ENCODE results near the gene ANO2. TPM values are rescaled to one million over a fixed set of nuclear protein-coding genes. Genes with fewer than 3 reads are reported as not detected.

ANO2 gene
- total and polyA plus RNA-seq, 4 donors: 0.03 to 0.25 (median 0.15) TPM

DNA sequence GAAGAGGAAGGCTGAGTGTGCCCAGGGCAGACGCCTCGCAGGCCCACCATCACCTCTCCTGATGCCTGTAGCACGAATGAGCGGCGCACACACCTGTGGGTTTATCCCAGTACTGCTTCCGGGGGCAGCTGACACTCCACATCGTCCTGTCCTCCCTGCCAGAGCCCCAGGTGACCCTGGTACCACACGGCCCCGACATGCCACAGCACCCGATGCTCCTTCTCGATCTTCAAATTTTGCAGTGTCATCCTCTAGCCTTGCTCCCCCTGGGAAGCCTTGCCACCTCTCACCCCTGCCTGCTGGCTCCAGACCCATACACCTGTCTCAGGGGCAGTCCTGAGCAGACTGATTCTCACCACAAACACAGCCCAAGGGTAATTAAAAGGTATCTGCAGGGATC, 40.6 kb downstream of the ANO2 start (continued):
- TF ChIP-seq ATF3 (IDR thresholded peaks at IDR 0.05): no peak

DNA sequence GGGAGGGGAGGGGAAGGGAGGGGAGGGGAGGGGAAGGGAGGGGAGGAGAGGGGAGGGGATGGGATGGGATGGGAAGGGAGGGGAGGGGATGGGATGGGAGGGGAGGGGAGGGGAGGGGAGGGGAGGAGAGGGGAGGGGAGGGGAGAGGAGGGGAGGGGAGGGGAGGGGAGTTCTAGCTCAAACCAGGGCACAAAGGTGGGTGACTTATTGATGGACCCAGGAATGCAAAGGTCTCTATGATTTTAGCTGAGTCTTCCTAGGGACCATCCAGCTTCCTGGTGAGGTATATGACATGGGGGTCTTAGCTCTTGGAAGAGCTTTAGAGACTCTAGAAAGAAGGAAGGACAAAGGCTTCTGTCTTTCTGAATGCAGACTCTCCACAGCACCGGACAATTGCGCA, 42.3 kb downstream of the ANO2 start:
- WGBS: 97% methylated on average over 2 of the region's 2 CpGs

DNA sequence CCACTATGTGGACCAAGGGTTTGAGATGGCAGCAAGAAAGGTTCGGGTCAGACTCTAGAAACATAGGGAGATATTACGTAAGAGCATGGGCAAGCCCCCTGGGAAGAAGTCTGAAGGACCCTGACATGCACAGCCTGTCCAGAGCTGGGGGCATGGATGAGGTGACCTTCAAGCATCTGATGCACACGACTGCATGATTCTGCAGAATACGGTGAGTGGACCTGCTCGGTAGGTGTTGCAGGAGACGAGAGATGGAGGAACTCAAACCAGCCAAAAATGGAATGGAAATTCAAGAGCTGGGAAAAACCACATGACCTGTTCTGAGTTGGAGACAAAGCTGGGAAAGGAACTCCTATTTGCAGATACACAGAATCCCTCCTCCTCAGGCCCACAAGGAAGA, 43.6 kb downstream of the ANO2 start:
- Histone ChIP-seq H3K4me3 (ENCODE audit: low read depth in 1 of 3, low read length in 3 of 3) (no peak overlapping the region), H3K4me1 (ENCODE audit: control insufficient read depth in 4 of 4, insufficient read depth in 4 of 4, low read length in 3 of 4) (no peaks in the 10 kb centered on the region), H3K36me3 (ENCODE audit: control insufficient read depth in 4 of 4, insufficient read depth in 3 of 4, low read depth in 1 of 4, low read length in 3 of 4) (no peaks in the 10 kb centered on the region), H3K9ac (ENCODE audit: low read depth in 1 of 2, low read length in 2 of 2) (no peak overlapping the region), H3K27me3 (ENCODE audit: control insufficient read depth in 4 of 4, insufficient read depth in 4 of 4, low read length in 3 of 4) (no peaks in the 10 kb centered on the region), H3K27ac (ENCODE audit: low read depth in 1 of 2, low read length in 2 of 2) (no peak overlapping the region), H3K9me3 (ENCODE audit: control insufficient read depth in 4 of 4, low read length in 3 of 4) (no peaks in the 10 kb centered on the region)
- no peak for DNase-seq (ENCODE audit: low spot score)
- WGBS: 86% methylated on average over 6 of the region's 6 CpGs
- TF ChIP-seq, protein P1, sequence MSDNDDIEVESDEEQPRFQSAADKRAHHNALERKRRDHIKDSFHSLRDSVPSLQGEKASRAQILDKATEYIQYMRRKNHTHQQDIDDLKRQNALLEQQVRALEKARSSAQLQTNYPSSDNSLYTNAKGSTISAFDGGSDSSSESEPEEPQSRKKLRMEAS (IDR thresholded peaks at IDR 0.05): no peak
- no peak for TF ChIP-seq REST (IDR thresholded peaks at IDR 0.05)
- TF ChIP-seq NR2F2 (IDR thresholded peaks at IDR 0.05): no peak
- no peak for TF ChIP-seq HNF4G (IDR thresholded peaks at IDR 0.05)
- TF ChIP-seq, protein P2, sequence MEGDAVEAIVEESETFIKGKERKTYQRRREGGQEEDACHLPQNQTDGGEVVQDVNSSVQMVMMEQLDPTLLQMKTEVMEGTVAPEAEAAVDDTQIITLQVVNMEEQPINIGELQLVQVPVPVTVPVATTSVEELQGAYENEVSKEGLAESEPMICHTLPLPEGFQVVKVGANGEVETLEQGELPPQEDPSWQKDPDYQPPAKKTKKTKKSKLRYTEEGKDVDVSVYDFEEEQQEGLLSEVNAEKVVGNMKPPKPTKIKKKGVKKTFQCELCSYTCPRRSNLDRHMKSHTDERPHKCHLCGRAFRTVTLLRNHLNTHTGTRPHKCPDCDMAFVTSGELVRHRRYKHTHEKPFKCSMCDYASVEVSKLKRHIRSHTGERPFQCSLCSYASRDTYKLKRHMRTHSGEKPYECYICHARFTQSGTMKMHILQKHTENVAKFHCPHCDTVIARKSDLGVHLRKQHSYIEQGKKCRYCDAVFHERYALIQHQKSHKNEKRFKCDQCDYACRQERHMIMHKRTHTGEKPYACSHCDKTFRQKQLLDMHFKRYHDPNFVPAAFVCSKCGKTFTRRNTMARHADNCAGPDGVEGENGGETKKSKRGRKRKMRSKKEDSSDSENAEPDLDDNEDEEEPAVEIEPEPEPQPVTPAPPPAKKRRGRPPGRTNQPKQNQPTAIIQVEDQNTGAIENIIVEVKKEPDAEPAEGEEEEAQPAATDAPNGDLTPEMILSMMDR (IDR thresholded peaks at IDR 0.05; ENCODE audit: low read depth, low read length, missing input control): no peak
- no peak for TF ChIP-seq SP1 (IDR thresholded peaks at IDR 0.05)
- no peak for TF ChIP-seq FOXA2 (IDR thresholded peaks at IDR 0.05)
- no peak for TF ChIP-seq JUND (IDR thresholded peaks at IDR 0.05)
- TF ChIP-seq ZBTB33 (IDR thresholded peaks at IDR 0.05): no peak

More for the DNA sequence above, 42.3 kb downstream of the ANO2 start:
- no peak for TF ChIP-seq EGR1 (IDR thresholded peaks at IDR 0.05; ENCODE audit: low read depth in 2 of 2)
- no peak for TF ChIP-seq NR2F2 (IDR thresholded peaks at IDR 0.05)
- no peak for TF ChIP-seq GABPA (IDR thresholded peaks at IDR 0.05 in 1 of 2, conservative IDR thresholded peaks at IDR 0.05 in 1 of 2)
- no peak for TF ChIP-seq ZBTB33 (IDR thresholded peaks at IDR 0.05)
- no peak for TF ChIP-seq JUND (IDR thresholded peaks at IDR 0.05)
- no peak for TF ChIP-seq TAF1 (conservative IDR thresholded peaks at IDR 0.05)
- no peak for TF ChIP-seq FOXA1 (IDR thresholded peaks at IDR 0.05)
- TF ChIP-seq, protein P1 (IDR thresholded peaks at IDR 0.05): no peak
- no peak for TF ChIP-seq RXRA (IDR thresholded peaks at IDR 0.05)
- no peak for TF ChIP-seq SP1 (IDR thresholded peaks at IDR 0.05)
- TF ChIP-seq, protein P2 (IDR thresholded peaks at IDR 0.05; ENCODE audit: low read depth, low read length, missing input control): no peak
- Histone ChIP-seq H3K4me3 (ENCODE audit: low read depth in 1 of 3, low read length in 3 of 3) (no peak overlapping the region), H3K36me3 (ENCODE audit: control insufficient read depth in 4 of 4, insufficient read depth in 3 of 4, low read depth in 1 of 4, low read length in 3 of 4) (no peaks in the 10 kb centered on the region), H3K27me3 (ENCODE audit: control insufficient read depth in 4 of 4, insufficient read depth in 4 of 4, low read length in 3 of 4) (no peaks in the 10 kb centered on the region), H3K9ac (ENCODE audit: low read depth in 1 of 2, low read length in 2 of 2) (no peak overlapping the region), H3K27ac (ENCODE audit: low read depth in 1 of 2, low read length in 2 of 2) (no peak overlapping the region), H3K4me1 (ENCODE audit: control insufficient read depth in 4 of 4, insufficient read depth in 4 of 4, low read length in 3 of 4) (no peaks in the 10 kb centered on the region), H3K9me3 (ENCODE audit: control insufficient read depth in 4 of 4, low read length in 3 of 4) (no peaks in the 10 kb centered on the region)
- no peak for DNase-seq (ENCODE audit: low spot score)

Measured in liver (tissue), 9 donors.